Tibial artery (tissue), 4 donors: Measurements from ENCODE around the gene RNF19B.

ENCODE experiments used
- DNase-seq, 2 donors: peaks; one replicate each; pipeline ENCODE4 v3.0.0-alpha.2; 2019
- H3K27ac ChIP-seq, 2 donors: fragments of 200-600 bp; sonication (generic) in 1 of 2; 1 replicate in 1 of 2; 2 replicates in 1 of 2; pipeline ENCODE4 v1.5.1; 2018 to 2019; ENCODE audit warnings: mild to moderate bottlenecking in 1 of 2
- H3K27me3 ChIP-seq, 2 donors: fragments of 200-600 bp; sonication (generic) in 1 of 2; one replicate each; pipeline versions ENCODE4 v1.5.1 to v1.6.0; 2016 to 2019
- H3K36me3 ChIP-seq, 3 donors: fragments of 200-600 bp; sonication (generic) in 2 of 3; one replicate each; pipeline ENCODE4 v1.5.1; 2016 to 2019; ENCODE audit warnings: mild to moderate bottlenecking in 2 of 3
- H3K4me1 ChIP-seq, 4 donors: fragments of 200-600 bp; sonication (generic) in 2 of 4; 1 replicate in 3 of 4; 2 replicates in 1 of 4; pipeline ENCODE4 v1.5.1; 2016 to 2019
- H3K4me3 ChIP-seq, 2 donors: fragments of 200-600 bp; sonication (generic) in 1 of 2; 1 replicate in 1 of 2; 2 replicates in 1 of 2; pipeline ENCODE4 v1.5.1; 2018 to 2019; ENCODE audit warnings: mild to moderate bottlenecking in 2 of 2
- H3K9me3 ChIP-seq, 3 donors: fragments of 200-600 bp; sonication (generic) in 1 of 3; one replicate each; pipeline ENCODE4 v1.5.1; 2016 to 2019
- intact Hi-C: fragments of 100-400 bp; cut with DNase I; formaldehyde crosslinking; loops from one replicate; pipeline ENCODE4 v1.15.0; 2023; ENCODE audit warnings: low total_unique reads
- TF ChIP-seq, protein P1 (sequence below), 2 experiments: fragments of 200-600 bp in 1 of 2; fragments of 450-650 bp in 1 of 2; IDR thresholded peaks; one replicate each; pipeline ENCODE4 v1.5.1; 2017 to 2019; ENCODE audit warnings: antibody characterized with exemption in 2 of 2, mild to moderate bottlenecking in 1 of 2, moderate library complexity in 1 of 2

RNF19B gene

GRCh38 chr1:32887623-32888022 lies 77.0 kb downstream of the RNF19B start:
- Histone ChIP-seq H3K36me3 (no peaks in the 10 kb centered on the region), H3K27ac (no peak overlapping the region), H3K9me3 (no peaks in the 10 kb centered on the region), H3K4me1 (peaks cover 0 to 14% (median 9%) of the 10 kb centered on the region in 4 donors), H3K4me3 (no peak overlapping the region), H3K27me3 (peaks cover 0 to 78% of the 10 kb centered on the region in 2 donors)
- intact Hi-C loops = no loop called here
- no peak for DNase-seq
- TF ChIP-seq, protein P1, sequence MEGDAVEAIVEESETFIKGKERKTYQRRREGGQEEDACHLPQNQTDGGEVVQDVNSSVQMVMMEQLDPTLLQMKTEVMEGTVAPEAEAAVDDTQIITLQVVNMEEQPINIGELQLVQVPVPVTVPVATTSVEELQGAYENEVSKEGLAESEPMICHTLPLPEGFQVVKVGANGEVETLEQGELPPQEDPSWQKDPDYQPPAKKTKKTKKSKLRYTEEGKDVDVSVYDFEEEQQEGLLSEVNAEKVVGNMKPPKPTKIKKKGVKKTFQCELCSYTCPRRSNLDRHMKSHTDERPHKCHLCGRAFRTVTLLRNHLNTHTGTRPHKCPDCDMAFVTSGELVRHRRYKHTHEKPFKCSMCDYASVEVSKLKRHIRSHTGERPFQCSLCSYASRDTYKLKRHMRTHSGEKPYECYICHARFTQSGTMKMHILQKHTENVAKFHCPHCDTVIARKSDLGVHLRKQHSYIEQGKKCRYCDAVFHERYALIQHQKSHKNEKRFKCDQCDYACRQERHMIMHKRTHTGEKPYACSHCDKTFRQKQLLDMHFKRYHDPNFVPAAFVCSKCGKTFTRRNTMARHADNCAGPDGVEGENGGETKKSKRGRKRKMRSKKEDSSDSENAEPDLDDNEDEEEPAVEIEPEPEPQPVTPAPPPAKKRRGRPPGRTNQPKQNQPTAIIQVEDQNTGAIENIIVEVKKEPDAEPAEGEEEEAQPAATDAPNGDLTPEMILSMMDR (IDR thresholded peaks at IDR 0.05) = no peak

GRCh38 chr1:32886828-32887414 lies 77.7 kb downstream of the RNF19B start:
- intact Hi-C loops = no loop called here
- Histone ChIP-seq H3K27ac (no peak overlapping the region), H3K27me3 (peaks cover 0 to 71% of the 10 kb centered on the region in 2 donors), H3K4me3 (no peak overlapping the region), H3K36me3 (no peaks in the 10 kb centered on the region), H3K4me1 (peaks cover 0 to 19% (median 15%) of the 10 kb centered on the region in 4 donors), H3K9me3 (no peaks in the 10 kb centered on the region)
- no peak for DNase-seq
- TF ChIP-seq, protein P1 (IDR thresholded peaks at IDR 0.05) = no peak
